Spleen (tissue), 11 donors: ENCODE measurements around the gene CSMD2. TPM values are rescaled to one million over a fixed set of nuclear protein-coding genes. Genes with fewer than 3 reads are reported as not detected.

Experiments used
- DNase-seq: peaks from one replicate; pipeline ENCODE4 v3.0.0-alpha.2; 2020
- H3K27ac ChIP-seq, 8 donors: fragments of 200-600 bp; sonication (generic) in 7 of 8; 1 replicate in 4 of 8; 2 replicates in 4 of 8; pipeline versions ENCODE4 v1.5.0 to v1.8.0; 2016 to 2021; ENCODE audit warnings: inconsistent platforms in 4 of 8, mild to moderate bottlenecking in 4 of 8, moderate library complexity in 1 of 8
- H3K27me3 ChIP-seq, 7 donors: fragments of 200-600 bp; sonication (generic) in 6 of 7; replicated peaks in 1 of 7; 1 replicate in 4 of 7; 2 replicates in 3 of 7; pipeline versions ENCODE4 v1.5.0 to v1.8.0; 2016 to 2021; ENCODE audit warnings: inconsistent platforms in 3 of 7, mild to moderate bottlenecking in 1 of 7
- H3K36me3 ChIP-seq, 6 donors: fragments of 200-600 bp; sonication (generic) in 5 of 6; 1 replicate in 4 of 6; 2 replicates in 2 of 6; pipeline versions ENCODE4 v1.5.0 to v1.8.0; 2016 to 2021; ENCODE audit warnings: inconsistent platforms in 2 of 6
- H3K4me1 ChIP-seq, 6 donors: fragments of 200-600 bp; sonication (generic) in 5 of 6; 1 replicate in 3 of 6; 2 replicates in 3 of 6; pipeline versions ENCODE4 v1.5.0 to v1.8.0; 2016 to 2021; ENCODE audit warnings: inconsistent platforms in 3 of 6
- H3K4me3 ChIP-seq, 8 donors: fragments of 200-600 bp; sonication (generic) in 7 of 8; 1 replicate in 4 of 8; 2 replicates in 4 of 8; pipeline versions ENCODE4 v1.5.0 to v1.8.0; 2016 to 2021; ENCODE audit warnings: inconsistent platforms in 4 of 8, mild to moderate bottlenecking in 4 of 8, moderate library complexity in 2 of 8
- H3K9me3 ChIP-seq, 8 donors: fragments of 200-600 bp; sonication (generic) in 7 of 8; 1 replicate in 4 of 8; 2 replicates in 4 of 8; pipeline versions ENCODE4 v1.5.0 to v1.8.0; 2016 to 2021; ENCODE audit warnings: inconsistent platforms in 4 of 8
- POLR2A ChIP-seq, 3 donors: fragments of 450-650 bp; IDR thresholded peaks; one replicate each; pipeline ENCODE4 v1.5.1; 2017; ENCODE audit warnings: antibody characterized with exemption in 3 of 3, mild to moderate bottlenecking in 1 of 3
- POLR2AphosphoS5 ChIP-seq, 3 donors: sonication (generic); formaldehyde crosslinking; IDR thresholded peaks; one replicate each; pipeline ENCODE4 v1.5.1; 2017; ENCODE audit warnings: antibody characterized with exemption in 3 of 3
- WGBS, 5 donors: extraction: QIAGEN DNeasy Blood & Tissue Kit in 3 of 5; methylation state at CpG; one replicate each; pipeline versions ENCODE4 v1.1.5 to v1.1.7; 2013 to 2018; 5-methylcytosine and 5-hydroxymethylcytosine counted together
- intact Hi-C: fragments of 100-400 bp; cut with DNase I; formaldehyde crosslinking; loops from one replicate; pipeline ENCODE4 v1.15.0; 2023; ENCODE audit warnings: low total_unique reads
- polyA plus RNA-seq, 3 donors: library from polyadenylated mRNA; stranded (reverse); fragments of 200-250 nt; gene quantifications; one replicate each; pipeline ENCODE4 v1.2.1, GENCODE V29; 2013
- total RNA-seq, 7 donors: library from RNA; depleted of rRNA in 3 of 7; stranded (reverse); fragments of >200 nt in 3 of 7; fragmentation: NEBNext Ultra II Directional in 4 of 7; extraction: Animal tissue kit (Norgen Biotek cat#: 25700) in 4 of 7; gene quantifications; one replicate each; pipeline versions ENCODE4 v1.1.0 to v1.2.1, GENCODE V29; 2016 to 2021
- TF ChIP-seq, protein P1 (sequence below), 11 experiments: fragments of 200-600 bp in 7 of 11; fragments of 450-650 bp in 4 of 11; sonication (generic) in 4 of 11; IDR thresholded peaks in 8 of 11; conservative IDR thresholded peaks in 3 of 11; 1 replicate in 7 of 11; 2 replicates in 4 of 11; pipeline versions ENCODE4 v1.4.0 to v1.8.0; 2016 to 2021; ENCODE audit warnings: antibody characterized with exemption in 11 of 11, inconsistent platforms in 4 of 11, mild to moderate bottlenecking in 1 of 11
- donor health status: healthy with polysubstance abuse.
- donor health status: DM: no; HTN: no; CAD: no; lungs with moderate emphysema.
- donor health status: DM: no; HTN: no; CAD: no.
- donor health status: Bipolar disorder and iron deficiency.
- donor health status: healthy.
- donor health status: DM: no; HTN: no; CAD: no.
- donor health status: DM: yes; HTN: yes; CAD: no.

The CSMD2 gene
- total and polyA plus RNA-seq, 10 donors: 0.12 to 2.7 (median 0.96) TPM

DNA sequence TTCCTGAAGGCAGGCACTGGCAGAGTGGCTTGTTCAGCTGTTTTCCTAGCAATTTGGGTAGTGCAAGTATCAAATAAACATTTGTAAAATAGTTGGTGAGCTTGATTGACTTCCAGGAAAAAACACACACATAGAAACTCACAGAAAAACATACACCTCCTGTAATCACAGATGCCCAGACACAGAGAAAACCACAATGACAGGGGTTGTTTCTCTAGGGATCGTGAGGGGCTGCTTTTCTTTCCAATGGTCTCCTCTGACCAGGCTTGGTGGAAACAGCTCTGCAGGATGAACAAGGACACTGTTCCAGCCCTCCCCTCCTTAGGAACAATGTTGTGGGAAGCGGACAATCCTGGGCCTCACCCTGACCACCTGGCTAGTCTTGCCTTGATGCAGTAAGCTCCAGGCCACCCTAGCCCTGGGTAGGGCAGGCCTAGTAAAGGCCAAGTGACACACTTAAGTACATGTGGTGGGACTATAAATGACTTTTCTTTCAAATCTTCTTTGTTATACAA lies 443.7 kb downstream of the CSMD2 start:
- Histone ChIP-seq H3K4me3 (no peak overlapping the region), H3K36me3 (no peaks in the 10 kb centered on the region), H3K27ac (no peak overlapping the region), H3K4me1 (no peaks in the 10 kb centered on the region), H3K9me3 (no peaks in the 10 kb centered on the region), H3K27me3 (no peaks in the 10 kb centered on the region)
- DNase-seq: no peak
- intact Hi-C loops: no loop called here
- TF ChIP-seq POLR2A (IDR thresholded peaks at IDR 0.05): no peak
- TF ChIP-seq, protein P1, sequence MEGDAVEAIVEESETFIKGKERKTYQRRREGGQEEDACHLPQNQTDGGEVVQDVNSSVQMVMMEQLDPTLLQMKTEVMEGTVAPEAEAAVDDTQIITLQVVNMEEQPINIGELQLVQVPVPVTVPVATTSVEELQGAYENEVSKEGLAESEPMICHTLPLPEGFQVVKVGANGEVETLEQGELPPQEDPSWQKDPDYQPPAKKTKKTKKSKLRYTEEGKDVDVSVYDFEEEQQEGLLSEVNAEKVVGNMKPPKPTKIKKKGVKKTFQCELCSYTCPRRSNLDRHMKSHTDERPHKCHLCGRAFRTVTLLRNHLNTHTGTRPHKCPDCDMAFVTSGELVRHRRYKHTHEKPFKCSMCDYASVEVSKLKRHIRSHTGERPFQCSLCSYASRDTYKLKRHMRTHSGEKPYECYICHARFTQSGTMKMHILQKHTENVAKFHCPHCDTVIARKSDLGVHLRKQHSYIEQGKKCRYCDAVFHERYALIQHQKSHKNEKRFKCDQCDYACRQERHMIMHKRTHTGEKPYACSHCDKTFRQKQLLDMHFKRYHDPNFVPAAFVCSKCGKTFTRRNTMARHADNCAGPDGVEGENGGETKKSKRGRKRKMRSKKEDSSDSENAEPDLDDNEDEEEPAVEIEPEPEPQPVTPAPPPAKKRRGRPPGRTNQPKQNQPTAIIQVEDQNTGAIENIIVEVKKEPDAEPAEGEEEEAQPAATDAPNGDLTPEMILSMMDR (IDR thresholded peaks at IDR 0.05 in 8 of 11, conservative IDR thresholded peaks at IDR 0.05 in 3 of 11): no peak
- no peak for TF ChIP-seq POLR2AphosphoS5 (IDR thresholded peaks at IDR 0.05)
- 58 to 77% (median 65%) methylated on average over 2 of the region's 2 CpGs for WGBS, 5 donors

DNA sequence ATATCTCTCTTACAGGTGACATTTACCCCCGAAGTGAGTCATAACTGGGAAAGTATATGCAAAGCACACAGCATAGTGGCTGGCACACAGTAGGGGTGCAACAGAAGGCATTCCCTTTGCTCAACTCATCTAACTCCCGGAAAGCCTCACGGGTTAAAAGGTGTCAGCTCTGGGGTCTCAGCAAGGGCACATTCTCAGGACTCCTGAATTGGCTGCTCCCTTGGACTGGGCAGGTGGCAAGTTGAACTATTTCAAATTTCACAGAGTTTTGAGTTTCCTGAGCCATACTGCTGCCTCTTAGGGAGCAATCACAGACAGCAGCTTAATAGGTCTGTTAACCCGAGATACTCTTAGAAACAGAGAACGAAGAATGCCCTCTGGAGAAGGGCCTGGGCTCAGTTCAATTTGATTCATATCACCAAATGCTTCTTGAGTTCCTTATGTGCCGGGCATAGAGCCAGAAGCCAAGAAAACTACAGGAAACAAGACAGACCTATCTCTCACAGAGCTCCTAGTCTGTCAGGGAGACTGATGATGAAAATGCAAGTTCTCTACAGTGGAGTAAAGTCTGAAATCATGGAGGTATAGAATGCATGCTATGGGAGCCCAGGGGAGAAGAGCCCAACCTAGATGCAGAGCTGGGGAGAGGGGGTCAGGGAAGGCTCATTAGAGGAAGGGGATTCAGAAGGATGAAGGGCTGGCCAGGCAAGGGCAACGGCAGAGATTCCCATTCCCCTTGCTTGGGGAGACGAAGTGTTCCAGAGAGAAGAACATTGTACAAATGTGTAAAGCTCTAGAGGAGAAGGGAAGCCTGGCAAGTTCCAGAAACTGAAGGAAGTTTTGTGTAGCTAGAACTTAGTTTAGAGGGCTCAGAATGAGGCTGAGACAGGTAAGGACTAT lies 445.0 kb downstream of the CSMD2 start:
- TF ChIP-seq POLR2AphosphoS5 (IDR thresholded peaks at IDR 0.05): no peak
- no peak for TF ChIP-seq POLR2A (IDR thresholded peaks at IDR 0.05)
- TF ChIP-seq, protein P1 (IDR thresholded peaks at IDR 0.05 in 8 of 11, conservative IDR thresholded peaks at IDR 0.05 in 3 of 11): no peak
- no peak overlapping the region for H3K4me3 ChIP-seq
- 53 to 62% (median 55%) methylated on average over 8 of the region's 8 CpGs for WGBS, 5 donors
- H3K9me3 ChIP-seq: no peaks in the 10 kb centered on the region
- DNase-seq: no peak
- H3K4me1 ChIP-seq: no peaks in the 10 kb centered on the region
- no peak overlapping the region for H3K27ac ChIP-seq
- H3K27me3 ChIP-seq: peaks cover 0 to 6% (median 0%) of the 10 kb centered on the region in 7 donors
- no peaks in the 10 kb centered on the region for H3K36me3 ChIP-seq
- intact Hi-C loops: no loop called here

DNA sequence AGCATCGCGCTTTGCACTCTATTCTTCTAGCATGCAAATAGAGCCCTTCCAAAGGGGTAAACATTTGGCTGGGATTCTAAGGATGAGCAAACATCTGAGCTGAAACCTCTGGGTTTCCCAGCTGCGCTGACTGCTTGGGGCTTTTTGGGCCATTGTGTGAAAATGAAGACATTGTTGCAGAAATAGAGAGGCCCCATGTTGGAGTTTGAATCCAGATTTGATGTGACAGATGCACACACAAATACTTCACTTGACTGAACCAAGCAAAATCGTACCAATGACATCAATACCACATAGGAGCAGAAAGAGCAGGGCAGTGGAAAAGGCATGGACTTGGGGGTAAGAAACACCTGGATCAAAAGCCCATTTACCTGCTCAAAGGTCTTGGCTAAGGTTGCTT lies 445.7 kb downstream of the CSMD2 start:
- WGBS, 5 donors: 88 to 93% (median 89%) methylated on average over 4 of the region's 4 CpGs

More for the DNA sequence above, 445.7 kb downstream of the CSMD2 start:
- Histone ChIP-seq H3K27ac (no peak overlapping the region), H3K27me3 (peaks cover 0 to 13% (median 0%) of the 10 kb centered on the region in 7 donors), H3K4me3 (no peak overlapping the region), H3K36me3 (no peaks in the 10 kb centered on the region), H3K4me1 (no peaks in the 10 kb centered on the region), H3K9me3 (no peaks in the 10 kb centered on the region)
- TF ChIP-seq POLR2A (IDR thresholded peaks at IDR 0.05): no peak
- no peak for TF ChIP-seq POLR2AphosphoS5 (IDR thresholded peaks at IDR 0.05)
- TF ChIP-seq, protein P1 (IDR thresholded peaks at IDR 0.05 in 8 of 11, conservative IDR thresholded peaks at IDR 0.05 in 3 of 11): no peak
- intact Hi-C loops: no loop called here
- no peak for DNase-seq
